Right atrium auricular region (tissue), 2 donors: ENCODE results near the gene ARHGAP42. TPM values are rescaled to one million over a fixed set of nuclear protein-coding genes. Genes with fewer than 3 reads are reported as not detected.

ENCODE experiments used
- DNase-seq: peaks from one replicate; pipeline ENCODE4 v3.0.0-alpha.2; 2019; ENCODE audit warnings: low spot score
- H3K27ac ChIP-seq, 2 donors: fragments of 200-600 bp; sonication (generic); 1 replicate in 1 of 2; 2 replicates in 1 of 2; pipeline ENCODE4 v1.5.1; 2016 to 2019
- H3K27me3 ChIP-seq, 2 donors: fragments of 200-600 bp; sonication (generic); one replicate each; pipeline versions ENCODE4 v1.5.1 to v1.6.0; 2017 to 2019
- H3K36me3 ChIP-seq: fragments of 200-600 bp; sonication (generic); one replicate; pipeline ENCODE4 v1.5.1; 2016
- H3K4me1 ChIP-seq, 2 donors: fragments of 200-600 bp; sonication (generic); one replicate each; pipeline versions ENCODE4 v1.5.1 to v1.6.0; 2017 to 2019
- H3K4me3 ChIP-seq, 2 donors: fragments of 200-600 bp; sonication (generic); 1 replicate in 1 of 2; 2 replicates in 1 of 2; pipeline ENCODE4 v1.5.1; 2017 to 2019; ENCODE audit warnings: mild to moderate bottlenecking in 1 of 2, moderate library complexity in 1 of 2
- H3K9me3 ChIP-seq, 2 donors: fragments of 200-600 bp; sonication (generic); one replicate each; pipeline ENCODE4 v1.5.1; 2019
- CTCF ChIP-seq, 2 donors: fragments of 200-600 bp; sonication (generic); IDR thresholded peaks; one replicate each; pipeline ENCODE4 v1.5.1; 2019; ENCODE audit warnings: antibody characterized with exemption in 2 of 2
- total RNA-seq, 2 donors: library from RNA; depleted of rRNA; stranded (reverse); fragments of >200 nt; gene quantifications; one replicate each; pipeline ENCODE4 v1.1.0, GENCODE V29; 2016

Gene ARHGAP42
- total RNA-seq, 2 donors from 2014 or later = 6.1 to 12.1 TPM

GRCh38 chr11:100941033-100941432 is 253.9 kb downstream of the ARHGAP42 start:
- H3K27ac ChIP-seq = no peak overlapping the region
- no peaks in the 10 kb centered on the region for H3K27me3 ChIP-seq
- peaks cover 0 to 12% of the 10 kb centered on the region in 2 donors for H3K4me1 ChIP-seq
- no peak overlapping the region for H3K4me3 ChIP-seq
- H3K36me3 ChIP-seq = no peaks in the 10 kb centered on the region
- TF ChIP-seq CTCF (IDR thresholded peaks at IDR 0.05) = no peak
- no peaks in the 10 kb centered on the region for H3K9me3 ChIP-seq
- no peak for DNase-seq

- TF ChIP-seq CTCF (IDR thresholded peaks at IDR 0.05) = no peak
- DNase-seq = no peak
- Histone ChIP-seq H3K36me3 (no peaks in the 10 kb centered on the region), H3K4me3 (no peak overlapping the region), H3K9me3 (no peaks in the 10 kb centered on the region), H3K27me3 (no peaks in the 10 kb centered on the region), H3K27ac (peak overlapping the region in 1 of 2 donors; percentile 60), H3K4me1 (peaks cover 0 to 12% of the 10 kb centered on the region in 2 donors)
Observed at GRCh38 chr11:100942016-100942415, 254.9 kb downstream of the ARHGAP42 start.

GRCh38 chr11:100948936-100949335 is 261.8 kb downstream of the ARHGAP42 start:
- no peaks in the 10 kb centered on the region for H3K9me3 ChIP-seq
- H3K4me3 ChIP-seq = no peak overlapping the region
- no peaks in the 10 kb centered on the region for H3K36me3 ChIP-seq
- TF ChIP-seq CTCF (IDR thresholded peaks at IDR 0.05) = no peak
- no peak for DNase-seq
- no peak overlapping the region for H3K27ac ChIP-seq
- no peaks in the 10 kb centered on the region for H3K4me1 ChIP-seq
- no peaks in the 10 kb centered on the region for H3K27me3 ChIP-seq

GRCh38 chr11:100949443-100949842 is 262.4 kb downstream of the ARHGAP42 start:
- no peaks in the 10 kb centered on the region for H3K36me3 ChIP-seq
- no peak for TF ChIP-seq CTCF (IDR thresholded peaks at IDR 0.05)
- DNase-seq = no peak
- H3K27me3 ChIP-seq = no peaks in the 10 kb centered on the region
- H3K4me1 ChIP-seq = no peaks in the 10 kb centered on the region
- no peak overlapping the region for H3K4me3 ChIP-seq
- no peaks in the 10 kb centered on the region for H3K9me3 ChIP-seq
- no peak overlapping the region for H3K27ac ChIP-seq

- Histone ChIP-seq H3K9me3 (no peaks in the 10 kb centered on the region), H3K36me3 (no peaks in the 10 kb centered on the region), H3K27ac (no peak overlapping the region), H3K4me1 (no peaks in the 10 kb centered on the region), H3K4me3 (no peak overlapping the region), H3K27me3 (no peaks in the 10 kb centered on the region)
- no peak for TF ChIP-seq CTCF (IDR thresholded peaks at IDR 0.05)
- no peak for DNase-seq
Observed at GRCh38 chr11:100955318-100955717, 268.2 kb downstream of the ARHGAP42 start.

- Histone ChIP-seq H3K27ac (no peak overlapping the region), H3K27me3 (no peaks in the 10 kb centered on the region), H3K36me3 (no peaks in the 10 kb centered on the region), H3K4me1 (no peaks in the 10 kb centered on the region), H3K4me3 (no peak overlapping the region), H3K9me3 (no peaks in the 10 kb centered on the region)
- no peak for TF ChIP-seq CTCF (IDR thresholded peaks at IDR 0.05)
- no peak for DNase-seq
Observed at GRCh38 chr11:100956351-100956750, 269.3 kb downstream of the ARHGAP42 start.
